Measurements from ENCODE around the gene ARAP2. TPM values are rescaled to one million over a fixed set of nuclear protein-coding genes. Genes with fewer than 3 reads are reported as not detected.

Gene ARAP2, protein sequence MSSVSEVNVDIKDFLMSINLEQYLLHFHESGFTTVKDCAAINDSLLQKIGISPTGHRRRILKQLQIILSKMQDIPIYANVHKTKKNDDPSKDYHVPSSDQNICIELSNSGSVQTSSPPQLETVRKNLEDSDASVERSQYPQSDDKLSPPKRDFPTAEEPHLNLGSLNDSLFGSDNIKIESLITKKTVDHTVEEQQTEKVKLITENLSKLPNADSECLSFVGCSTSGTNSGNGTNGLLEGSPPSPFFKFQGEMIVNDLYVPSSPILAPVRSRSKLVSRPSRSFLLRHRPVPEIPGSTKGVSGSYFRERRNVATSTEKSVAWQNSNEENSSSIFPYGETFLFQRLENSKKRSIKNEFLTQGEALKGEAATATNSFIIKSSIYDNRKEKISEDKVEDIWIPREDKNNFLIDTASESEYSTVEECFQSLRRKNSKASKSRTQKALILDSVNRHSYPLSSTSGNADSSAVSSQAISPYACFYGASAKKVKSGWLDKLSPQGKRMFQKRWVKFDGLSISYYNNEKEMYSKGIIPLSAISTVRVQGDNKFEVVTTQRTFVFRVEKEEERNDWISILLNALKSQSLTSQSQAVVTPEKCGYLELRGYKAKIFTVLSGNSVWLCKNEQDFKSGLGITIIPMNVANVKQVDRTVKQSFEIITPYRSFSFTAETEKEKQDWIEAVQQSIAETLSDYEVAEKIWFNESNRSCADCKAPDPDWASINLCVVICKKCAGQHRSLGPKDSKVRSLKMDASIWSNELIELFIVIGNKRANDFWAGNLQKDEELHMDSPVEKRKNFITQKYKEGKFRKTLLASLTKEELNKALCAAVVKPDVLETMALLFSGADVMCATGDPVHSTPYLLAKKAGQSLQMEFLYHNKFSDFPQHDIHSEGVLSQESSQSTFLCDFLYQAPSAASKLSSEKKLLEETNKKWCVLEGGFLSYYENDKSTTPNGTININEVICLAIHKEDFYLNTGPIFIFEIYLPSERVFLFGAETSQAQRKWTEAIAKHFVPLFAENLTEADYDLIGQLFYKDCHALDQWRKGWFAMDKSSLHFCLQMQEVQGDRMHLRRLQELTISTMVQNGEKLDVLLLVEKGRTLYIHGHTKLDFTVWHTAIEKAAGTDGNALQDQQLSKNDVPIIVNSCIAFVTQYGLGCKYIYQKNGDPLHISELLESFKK (N-terminal part only)
- 100 to 1,000 TPM; 109 to 247 (median 225) TPM for total RNA-seq

DNA sequence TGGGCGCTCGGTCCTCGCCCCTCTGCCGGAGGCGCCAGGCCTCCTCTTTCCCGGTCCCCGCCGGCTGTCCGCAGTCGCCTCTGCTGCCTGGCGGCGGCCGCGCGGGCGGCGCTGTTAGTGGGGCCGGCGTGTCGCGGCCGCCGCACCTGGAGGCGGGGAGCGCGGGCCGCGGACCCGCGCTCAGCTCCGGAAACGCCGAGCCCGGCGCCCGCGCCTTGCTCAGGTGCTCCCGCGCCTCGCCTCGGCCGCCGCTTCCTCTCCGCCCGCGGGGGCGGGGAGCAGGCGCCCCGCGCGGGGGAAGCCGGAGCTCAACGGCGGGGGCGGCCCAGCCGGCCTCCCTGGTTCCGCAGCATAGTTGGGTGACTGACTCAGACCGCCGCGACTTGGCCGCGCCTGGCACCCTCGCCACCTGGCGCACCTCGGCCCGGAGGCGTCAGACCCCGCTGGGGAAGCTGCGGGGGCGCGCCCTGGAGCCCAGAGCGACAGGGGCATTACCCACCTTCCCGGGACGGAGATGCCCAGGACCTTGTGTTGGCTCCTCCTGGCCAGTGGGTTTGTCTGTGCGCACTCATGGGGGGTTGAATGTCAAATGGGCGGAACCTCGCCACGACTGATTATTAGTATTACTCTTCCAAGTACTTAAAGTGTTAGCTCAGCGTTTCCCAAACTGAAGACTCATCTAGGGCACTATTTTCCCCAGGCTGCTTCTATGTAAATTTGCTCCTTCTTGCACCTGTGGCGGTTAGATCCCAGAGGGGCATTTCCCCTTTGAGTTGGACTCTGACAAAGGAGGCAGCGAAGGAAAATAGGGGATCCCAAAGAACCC lies at the start of gene ARAP2:
Gene ARAP2 (minus strand): TSS at position 258 of the 826 bp plus-strand sequence. CDS start 15,028 bp downstream, outside the sequence.
- Histone ChIP-seq H3K9me3 (no peaks in the 10 kb centered on the region), H3K27me3 (no peaks in the 10 kb centered on the region), H3K4me3 (replicated peaks in 1 of 3) (peak within 1 kb of the TSS; percentile 10 to 74 (median 12)), H3K4me1 (peaks cover 0 to 3% of the 10 kb centered on the region in 2 donors), H3K36me3 (no peaks in the 10 kb centered on the region), H3K27ac (peak within 1 kb of the TSS; percentile 92 to 97 (median 95))
- 12 to 13% methylated on average over 7 to 8 of the region's 81 CpGs for WGBS, 2 donors
- peak; percentile 80 to 81 for DNase-seq
- intact Hi-C loops (cut with DNase I), result no loop called here
- TF ChIP-seq, protein P1, sequence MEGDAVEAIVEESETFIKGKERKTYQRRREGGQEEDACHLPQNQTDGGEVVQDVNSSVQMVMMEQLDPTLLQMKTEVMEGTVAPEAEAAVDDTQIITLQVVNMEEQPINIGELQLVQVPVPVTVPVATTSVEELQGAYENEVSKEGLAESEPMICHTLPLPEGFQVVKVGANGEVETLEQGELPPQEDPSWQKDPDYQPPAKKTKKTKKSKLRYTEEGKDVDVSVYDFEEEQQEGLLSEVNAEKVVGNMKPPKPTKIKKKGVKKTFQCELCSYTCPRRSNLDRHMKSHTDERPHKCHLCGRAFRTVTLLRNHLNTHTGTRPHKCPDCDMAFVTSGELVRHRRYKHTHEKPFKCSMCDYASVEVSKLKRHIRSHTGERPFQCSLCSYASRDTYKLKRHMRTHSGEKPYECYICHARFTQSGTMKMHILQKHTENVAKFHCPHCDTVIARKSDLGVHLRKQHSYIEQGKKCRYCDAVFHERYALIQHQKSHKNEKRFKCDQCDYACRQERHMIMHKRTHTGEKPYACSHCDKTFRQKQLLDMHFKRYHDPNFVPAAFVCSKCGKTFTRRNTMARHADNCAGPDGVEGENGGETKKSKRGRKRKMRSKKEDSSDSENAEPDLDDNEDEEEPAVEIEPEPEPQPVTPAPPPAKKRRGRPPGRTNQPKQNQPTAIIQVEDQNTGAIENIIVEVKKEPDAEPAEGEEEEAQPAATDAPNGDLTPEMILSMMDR (IDR thresholded peaks at IDR 0.05), result peak in 2 of 6 experiments; percentile 5 to 23
- TF ChIP-seq POLR2A (IDR thresholded peaks at IDR 0.05), result peak; percentile 10 to 91

GRCh38 chr4:36292556-36293188 lies 48.4 kb upstream of the ARAP2 start:
- intact Hi-C loops (cut with DNase I), result no loop called here
- peaks cover 13 to 22% of the 10 kb centered on the region in 2 donors for H3K4me1 ChIP-seq
- 51 to 52% methylated on average over 7 of the region's 7 CpGs for WGBS, 2 donors
- H3K9me3 ChIP-seq, result no peaks in the 10 kb centered on the region
- TF ChIP-seq, protein P1 (IDR thresholded peaks at IDR 0.05), result no peak
- peak in 1 of 2 donors; percentile 36 for TF ChIP-seq POLR2A (IDR thresholded peaks at IDR 0.05)
- no peaks in the 10 kb centered on the region for H3K27me3 ChIP-seq
- peak in 1 of 2 donors; percentile 36 for DNase-seq
- H3K36me3 ChIP-seq, result no peaks in the 10 kb centered on the region
- H3K4me3 ChIP-seq (replicated peaks in 1 of 3), result no peak overlapping the region
- H3K27ac ChIP-seq, result peak overlapping the region; percentile 82 to 92 (median 88)

- 91 to 95% methylated on average over 2 of the region's 2 CpGs for WGBS, 2 donors
- no peak for TF ChIP-seq POLR2A (IDR thresholded peaks at IDR 0.05)
- TF ChIP-seq, protein P1 (IDR thresholded peaks at IDR 0.05), result no peak
- Histone ChIP-seq H3K4me3 (replicated peaks in 1 of 3) (no peak overlapping the region), H3K36me3 (no peaks in the 10 kb centered on the region), H3K27me3 (no peaks in the 10 kb centered on the region), H3K9me3 (no peaks in the 10 kb centered on the region), H3K27ac (peak overlapping the region in 1 of 3 donors; percentile 82), H3K4me1 (peaks cover 13 to 22% of the 10 kb centered on the region in 2 donors)
- intact Hi-C loops (cut with DNase I), result no loop called here
- no peak for DNase-seq
Observed at GRCh38 chr4:36290641-36291040, 46.3 kb upstream of the ARAP2 start.

- no peak for DNase-seq
- 69 to 78% methylated on average over 2 of the region's 2 CpGs for WGBS, 2 donors
- no peaks in the 10 kb centered on the region for H3K36me3 ChIP-seq
- no peaks in the 10 kb centered on the region for H3K27me3 ChIP-seq
- H3K9me3 ChIP-seq, result no peaks in the 10 kb centered on the region
- TF ChIP-seq, protein P1 (IDR thresholded peaks at IDR 0.05), result no peak
- TF ChIP-seq POLR2A (IDR thresholded peaks at IDR 0.05), result no peak
- H3K4me1 ChIP-seq, result peaks cover 13 to 22% of the 10 kb centered on the region in 2 donors
- intact Hi-C loops (cut with DNase I), result no loop called here
- no peak overlapping the region for H3K27ac ChIP-seq
- H3K4me3 ChIP-seq (replicated peaks in 1 of 3), result no peak overlapping the region
Observed at GRCh38 chr4:36288731-36289426, 44.6 kb upstream of the ARAP2 start.
